Fibroblast of lung (primary cell): ENCODE data around the gene ASIC4. TPM values are rescaled to one million over a fixed set of nuclear protein-coding genes. Genes with fewer than 3 reads are reported as not detected.

ENCODE experiments used
- DNase-seq, 2 donors: peaks; one replicate each; pipeline versions ENCODE4 v3.0.0 to v3.0.0-alpha.2; 2010; ENCODE audit warnings: low read depth in 2 of 2
- H2AFZ ChIP-seq: 2 replicates; pipeline ENCODE4 v1.5.1; 2012; ENCODE audit warnings: low read length, control low read depth, inconsistent platforms
- H3K27ac ChIP-seq: 2 replicates; pipeline ENCODE4 v1.5.1; 2011; ENCODE audit warnings: low read length, control low read depth; ENCODE audit not compliant: insufficient read depth
- H3K27me3 ChIP-seq: 2 replicates; pipeline ENCODE4 v1.5.1; 2011; ENCODE audit warnings: mild to moderate bottlenecking, low read length; ENCODE audit not compliant: control insufficient read depth, insufficient read depth
- H3K36me3 ChIP-seq: 2 replicates; pipeline ENCODE4 v1.5.1; 2011; ENCODE audit warnings: low read length; ENCODE audit not compliant: control insufficient read depth, insufficient read depth
- H3K4me1 ChIP-seq: 2 replicates; pipeline ENCODE4 v1.5.1; 2011; ENCODE audit warnings: low read length; ENCODE audit not compliant: control insufficient read depth, insufficient read depth; ENCODE audit errors: extremely low read depth
- H3K4me2 ChIP-seq: 2 replicates; pipeline ENCODE4 v1.5.1; 2011; ENCODE audit warnings: low read length, control low read depth; ENCODE audit not compliant: insufficient read depth; ENCODE audit errors: extremely low read depth
- H3K4me3 ChIP-seq, 4 experiments: fragments of 200-600 bp in 1 of 4; sonication (generic) in 1 of 4; replicated peaks in 1 of 4; 2 replicates each; pipeline ENCODE4 v1.5.1; 2011 to 2016; ENCODE audit warnings: low read length in 4 of 4, low read depth in 3 of 4, mild to moderate bottlenecking in 3 of 4, control low read depth in 2 of 4, inconsistent platforms in 1 of 4, mixed read lengths in 1 of 4; ENCODE audit not compliant: insufficient read depth in 1 of 4; ENCODE audit errors: control extremely low read depth in 1 of 4
- H3K79me2 ChIP-seq: 2 replicates; pipeline ENCODE4 v1.5.1; 2012; ENCODE audit warnings: mild to moderate bottlenecking, low read length, inconsistent platforms; ENCODE audit not compliant: control insufficient read depth, insufficient read depth
- H3K9ac ChIP-seq: 2 replicates; pipeline ENCODE4 v1.5.1; 2011; ENCODE audit warnings: mild to moderate bottlenecking, low read length, control low read depth; ENCODE audit not compliant: insufficient read depth
- H3K9me3 ChIP-seq: 2 replicates; pipeline ENCODE4 v1.5.1; 2012; ENCODE audit warnings: low read depth, low read length; ENCODE audit not compliant: control insufficient read depth, insufficient read depth
- H4K20me1 ChIP-seq: 2 replicates; pipeline ENCODE4 v1.5.1; 2011; ENCODE audit warnings: low read length; ENCODE audit not compliant: control insufficient read depth, insufficient read depth; ENCODE audit errors: extremely low read depth
- CTCF ChIP-seq, 2 donors: IDR thresholded peaks in 1 of 2; conservative IDR thresholded peaks in 1 of 2; 1 replicate in 1 of 2; 2 replicates in 1 of 2; pipeline ENCODE4 v1.5.1; 2011 to 2012; ENCODE audit warnings: low read length in 2 of 2, control low read depth in 1 of 2, inconsistent platforms in 1 of 2, low read depth in 1 of 2, mild to moderate bottlenecking in 1 of 2
- EZH2 ChIP-seq: IDR thresholded peaks from 2 replicates; pipeline ENCODE4 v1.5.1; 2012; ENCODE audit warnings: low read length, control low read depth, mild to moderate bottlenecking; ENCODE audit errors: missing control alignments
- polyA plus RNA-seq, 2 donors: library from polyadenylated mRNA; depleted of rRNA in 1 of 2; stranded (reverse) in 1 of 2; unstranded in 1 of 2; fragments of >200 nt; gene quantifications; 2 replicates each; pipeline ENCODE4 v1.2.1, GENCODE V29; 2011 to 2012; ENCODE audit warnings: missing spikeins in 1 of 2
- total RNA-seq: library from RNA; depleted of rRNA; stranded (reverse); fragments of >200 nt; gene quantifications from 2 replicates; pipeline ENCODE4 v1.2.1, GENCODE V29; 2014

The ASIC4 gene
- total and polyA plus RNA-seq, 2 donors (not counting 1 experiment from before 2014, with no cell fraction given), result 0.33 TPM; not detected in 1

GRCh38 chr2:219524817-219525216, 10.5 kb downstream of the ASIC4 start:
- no peak overlapping the region for H3K27ac ChIP-seq
- no peak overlapping the region for H3K9ac ChIP-seq
- DNase-seq, result no peak
- no peak overlapping the region for H3K4me2 ChIP-seq
- TF ChIP-seq EZH2, result no peak
- TF ChIP-seq CTCF (conservative IDR thresholded peaks at IDR 0.05 in 1 of 2, IDR thresholded peaks at IDR 0.05 in 1 of 2; ENCODE audit: low read depth in 1 of 2, low read length in 2 of 2), result no peak
- no peaks in the 10 kb centered on the region for H3K79me2 ChIP-seq
- no peaks in the 10 kb centered on the region for H4K20me1 ChIP-seq
- peaks cover 32% of the 10 kb centered on the region for H3K27me3 ChIP-seq
- H3K36me3 ChIP-seq, result no peaks in the 10 kb centered on the region
- no peak overlapping the region for H2AFZ ChIP-seq
- H3K4me3 ChIP-seq, result no peak overlapping the region
- no peaks in the 10 kb centered on the region for H3K9me3 ChIP-seq
- H3K4me1 ChIP-seq, result peaks cover 14% of the 10 kb centered on the region

GRCh38 chr2:219525533-219526232, 11.4 kb downstream of the ASIC4 start:
- peak in 1 of 2 donors; percentile 32 for DNase-seq
- no peak overlapping the region for H3K9ac ChIP-seq
- H3K27me3 ChIP-seq, result peaks cover 37% of the 10 kb centered on the region
- H3K9me3 ChIP-seq, result no peaks in the 10 kb centered on the region
- H4K20me1 ChIP-seq, result no peaks in the 10 kb centered on the region
- no peak overlapping the region for H3K27ac ChIP-seq
- no peak overlapping the region for H2AFZ ChIP-seq
- H3K4me1 ChIP-seq, result peaks cover 14% of the 10 kb centered on the region
- H3K79me2 ChIP-seq, result no peaks in the 10 kb centered on the region
- H3K4me3 ChIP-seq, result no peak overlapping the region
- no peaks in the 10 kb centered on the region for H3K36me3 ChIP-seq
- H3K4me2 ChIP-seq, result no peak overlapping the region
- TF ChIP-seq CTCF (conservative IDR thresholded peaks at IDR 0.05 in 1 of 2, IDR thresholded peaks at IDR 0.05 in 1 of 2; ENCODE audit: low read depth in 1 of 2, low read length in 2 of 2) (no peak), EZH2 (no peak)

GRCh38 chr2:219526320-219527075, 12.2 kb downstream of the ASIC4 start:
- Histone ChIP-seq H3K4me3 (no peak overlapping the region), H4K20me1 (no peaks in the 10 kb centered on the region), H2AFZ (no peak overlapping the region), H3K9me3 (no peaks in the 10 kb centered on the region), H3K27me3 (peaks cover 39% of the 10 kb centered on the region), H3K79me2 (no peaks in the 10 kb centered on the region), H3K36me3 (no peaks in the 10 kb centered on the region), H3K27ac (no peak overlapping the region), H3K4me2 (no peak overlapping the region), H3K4me1 (peaks cover 9% of the 10 kb centered on the region), H3K9ac (no peak overlapping the region)
- TF ChIP-seq EZH2 (no peak), CTCF (conservative IDR thresholded peaks at IDR 0.05 in 1 of 2, IDR thresholded peaks at IDR 0.05 in 1 of 2; ENCODE audit: low read depth in 1 of 2, low read length in 2 of 2) (no peak)
- no peak for DNase-seq
